Ovary (tissue), 9 donors: ENCODE data around the gene MBD3. TPM values are rescaled to one million over a fixed set of nuclear protein-coding genes. Genes with fewer than 3 reads are reported as not detected.
"Not testable (repeated sequence)": the region's sequence is repeated elsewhere in the genome, so short reads cannot be mapped to it uniquely, and the experiment has no call there.

Experiments used
- DNase-seq, 5 donors: peaks; one replicate each; pipeline ENCODE4 v3.0.0-alpha.2; 2019 to 2020
- H3K27ac ChIP-seq, 2 donors: fragments of 200-600 bp; one replicate each; pipeline versions ENCODE4 v1.5.1 to v1.8.0; 2019 to 2022
- H3K27me3 ChIP-seq: fragments of 200-600 bp; one replicate; pipeline ENCODE4 v1.8.0; 2022
- H3K36me3 ChIP-seq: fragments of 200-600 bp; sonication (generic); one replicate; pipeline ENCODE4 v1.5.1; 2019
- H3K4me1 ChIP-seq: one replicate; pipeline ENCODE4 v1.8.1; 2013; ENCODE audit warnings: mild to moderate bottlenecking, moderate library complexity; ENCODE audit not compliant: insufficient read depth
- H3K4me3 ChIP-seq: fragments of 200-600 bp; sonication (generic); one replicate; pipeline ENCODE4 v1.5.1; 2017
- H3K9me3 ChIP-seq, 2 donors: fragments of 200-600 bp in 1 of 2; sonication (generic) in 1 of 2; one replicate each; pipeline versions ENCODE4 v1.5.1 to v1.8.1; 2013 to 2019; ENCODE audit warnings: mild to moderate bottlenecking in 1 of 2, moderate library complexity in 1 of 2
- CTCF ChIP-seq, 3 donors: fragments of 450-650 bp in 2 of 3; fragments of 200-600 bp in 1 of 3; IDR thresholded peaks; one replicate each; pipeline versions ENCODE4 v1.5.1 to v1.8.0; 2016 to 2022; ENCODE audit warnings: antibody characterized with exemption in 3 of 3, mild to moderate bottlenecking in 1 of 3
- EP300 ChIP-seq: sonication (generic); formaldehyde crosslinking; IDR thresholded peaks from one replicate; pipeline ENCODE4 v1.6.1; 2017; ENCODE audit warnings: antibody characterized with exemption
- POLR2A ChIP-seq: fragments of 450-650 bp; IDR thresholded peaks from one replicate; pipeline ENCODE4 v1.6.1; 2017; ENCODE audit warnings: antibody characterized with exemption, mild to moderate bottlenecking, moderate library complexity
- WGBS, 3 donors: extraction: QIAGEN DNeasy Blood & Tissue Kit in 1 of 3; methylation state at CpG; one replicate each; pipeline versions ENCODE4 v1.1.5 to v1.1.7; 2013 to 2017; 5-methylcytosine and 5-hydroxymethylcytosine counted together
- intact Hi-C, 4 donors: fragments of 100-400 bp; cut with DNase I; formaldehyde crosslinking; loops; one replicate each; pipeline versions ENCODE4 v1.11.0 to v1.15.1; 2022 to 2023
- polyA plus RNA-seq, 2 donors: library from polyadenylated mRNA; stranded (reverse); fragments of 200-250 nt in 1 of 2; fragments of 350-450 nt in 1 of 2; fragmentation: Illumina TruSeq in 1 of 2; extraction: RNeasy Lipid Tissue Mini Kit (QIAGEN cat#74804) in 1 of 2; gene quantifications; one replicate each; pipeline ENCODE4 v1.2.3, GENCODE V29; 2013 to 2014
- total RNA-seq, 7 donors: library from RNA; depleted of rRNA in 2 of 7; stranded (reverse); fragments of >200 nt in 2 of 7; fragmentation: NEBNext Ultra II Directional in 3 of 7; extraction: Animal tissue kit (Norgen Biotek cat#: 25700) in 3 of 7; gene quantifications; one replicate each; pipeline versions ENCODE4 v1.1.0 to v1.2.4, GENCODE V29; 2016 to 2023
- donor health status: DM: no; HTN: no; CAD: no; lungs with moderate emphysema.
- donor health status: DM: no; HTN: no; CAD: no.
- donor health status: Bipolar disorder and iron deficiency.
- donor health status: DM: yes; HTN: yes; CAD: no.
- donor health status: DM: no; HTN: no; CAD: no.
- donor health status: DM: yes; HTN: yes; CAD: no.

MBD3 gene
- total and polyA plus RNA-seq, 9 donors = 2.1 to 94.7 (median 74.3) TPM

- WGBS, 3 donors = 81 to 94% (median 88%) methylated on average over 11 of the region's 11 CpGs
- TF ChIP-seq EP300 (no peak), CTCF (IDR thresholded peaks at IDR 0.05) (no peak), POLR2A (no peak)
- intact Hi-C loops = no loop called here
These were observed 61.1 kb downstream of the MBD3 start for GRCh38 chr19:1531587-1531986.

GRCh38 chr19:1530856-1531255, 61.8 kb downstream of the MBD3 start:
- H3K9me3 ChIP-seq, H3K4me3 ChIP-seq, H3K27ac ChIP-seq, DNase-seq, intact Hi-C loops, H3K4me1 ChIP-seq, H3K27me3 ChIP-seq, H3K36me3 ChIP-seq: not testable (repeated sequence)
- 91 to 97% (median 96%) methylated on average over 11 of the region's 11 CpGs for WGBS, 3 donors

More at GRCh38 chr19:1531587-1531986, 61.1 kb downstream of the MBD3 start:
- Histone ChIP-seq H3K27me3 (no peaks in the 10 kb centered on the region), H3K4me1 (no peaks in the 10 kb centered on the region), H3K4me3 (no peak overlapping the region), H3K36me3 (no peaks in the 10 kb centered on the region), H3K9me3 (no peaks in the 10 kb centered on the region), H3K27ac (no peak overlapping the region)
- no peak for DNase-seq

GRCh38 chr19:1529430-1529816, 63.2 kb downstream of the MBD3 start:
- Histone ChIP-seq H3K4me1 (peaks cover under 1% of the 10 kb centered on the region), H3K4me3 (no peak overlapping the region), H3K36me3 (no peaks in the 10 kb centered on the region), H3K27me3 (no peaks in the 10 kb centered on the region), H3K9me3 (no peaks in the 10 kb centered on the region), H3K27ac (no peak overlapping the region)
- TF ChIP-seq POLR2A (no peak), CTCF (IDR thresholded peaks at IDR 0.05) (no peak), EP300 (no peak)
- intact Hi-C loops = no loop called here
- no peak for DNase-seq
- 82 to 84% (median 83%) methylated on average over 16 of the region's 16 CpGs for WGBS, 3 donors

- no peak overlapping the region for H3K4me3 ChIP-seq
- intact Hi-C loops = no loop called here
- WGBS, 3 donors = 75 to 86% (median 81%) methylated on average over 21 to 23 of the region's 23 CpGs
- no peak overlapping the region for H3K27ac ChIP-seq
- no peaks in the 10 kb centered on the region for H3K9me3 ChIP-seq
- DNase-seq = peak in 1 of 5 donors; percentile 19
- TF ChIP-seq CTCF (IDR thresholded peaks at IDR 0.05) (no peak), EP300 (no peak), POLR2A (no peak)
- H3K36me3 ChIP-seq = no peaks in the 10 kb centered on the region
- H3K4me1 ChIP-seq = peaks cover 3% of the 10 kb centered on the region
- H3K27me3 ChIP-seq = no peaks in the 10 kb centered on the region
These were observed 63.9 kb downstream of the MBD3 start for GRCh38 chr19:1528596-1529429.

- no peak overlapping the region for H3K4me3 ChIP-seq
- H3K9me3 ChIP-seq = no peaks in the 10 kb centered on the region
- TF ChIP-seq EP300 = no peak
- TF ChIP-seq CTCF (IDR thresholded peaks at IDR 0.05) = no peak
- TF ChIP-seq POLR2A = no peak
- intact Hi-C loops = no loop called here
- no peaks in the 10 kb centered on the region for H3K27me3 ChIP-seq
- H3K27ac ChIP-seq = no peak overlapping the region
- WGBS, 3 donors = 77 to 80% (median 77%) methylated on average over 26 to 27 of the region's 27 CpGs
- H3K4me1 ChIP-seq = peaks cover 3% of the 10 kb centered on the region
- no peaks in the 10 kb centered on the region for H3K36me3 ChIP-seq
- no peak for DNase-seq
These were observed 64.9 kb downstream of the MBD3 start for GRCh38 chr19:1527650-1528309.
